Nephron progenitor cell (in vitro differentiated cells): ENCODE results near the gene BAZ2B.

Source experiments
- DNase-seq: peaks from one replicate; pipeline ENCODE4 v3.0.0; 2021
- H3K27ac Mint-ChIP-seq: 2 replicates; pipeline ENCODE4 v1.8.0; 2021; ENCODE audit warnings: mild to moderate bottlenecking, moderate library complexity, mixed read lengths
- H3K27me3 Mint-ChIP-seq: 2 replicates; pipeline ENCODE4 v1.8.0; 2021; ENCODE audit warnings: mild to moderate bottlenecking, low read depth, mixed read lengths; ENCODE audit not compliant: poor library complexity
- H3K36me3 Mint-ChIP-seq: 2 replicates; pipeline ENCODE4 v1.8.0; 2021; ENCODE audit warnings: low read depth, mixed read lengths
- H3K4me1 Mint-ChIP-seq: 2 replicates; pipeline ENCODE4 v1.8.0; 2021; ENCODE audit warnings: mixed read lengths
- H3K4me3 Mint-ChIP-seq: 2 replicates; pipeline ENCODE4 v1.8.0; 2021; ENCODE audit warnings: mild to moderate bottlenecking, moderate library complexity, mixed read lengths
- H3K9me3 Mint-ChIP-seq: 2 replicates; pipeline ENCODE4 v1.8.0; 2021; ENCODE audit warnings: mild to moderate bottlenecking, moderate library complexity, mixed read lengths
- CTCF ChIP-seq: fragments of 200-600 bp; sonication (generic); IDR thresholded peaks from 2 replicates; pipeline ENCODE4 v1.5.0; 2021; ENCODE audit warnings: antibody characterized with exemption

The BAZ2B gene

DNA sequence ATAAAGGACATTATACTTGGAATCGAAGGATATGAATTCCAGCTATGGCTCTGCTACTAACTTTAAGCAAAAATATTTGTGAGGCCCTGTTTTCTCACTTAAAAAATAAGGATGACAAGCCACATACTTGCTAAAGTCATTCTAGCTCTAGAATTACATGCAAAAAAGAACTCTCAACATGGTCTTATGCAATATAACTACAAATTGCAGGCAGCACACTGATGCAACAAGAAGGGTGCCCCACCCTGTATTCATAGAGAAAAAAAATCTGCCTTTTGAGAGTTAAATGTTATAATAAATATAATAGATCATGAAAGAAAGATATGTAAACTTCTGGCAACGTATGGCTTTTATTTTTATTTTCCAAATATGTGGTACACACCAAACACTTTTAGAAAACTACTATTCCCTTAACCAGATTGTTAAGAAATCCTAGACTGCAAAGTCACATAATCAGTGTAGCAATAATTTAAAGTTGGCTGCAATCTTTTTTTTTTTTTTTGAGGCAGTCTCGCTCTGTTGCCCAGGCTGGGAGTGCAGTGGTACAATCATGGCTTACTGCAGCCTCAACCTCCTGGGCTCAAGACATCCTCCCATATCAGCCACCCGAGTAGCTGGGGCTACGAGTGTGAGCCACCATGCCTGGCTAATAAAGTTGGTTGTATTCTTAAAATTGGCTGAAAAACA, 289.6 kb downstream of the BAZ2B start:
- H3K27me3 Mint-ChIP-seq: no peaks in the 10 kb centered on the region
- no peak for TF ChIP-seq CTCF
- no peaks in the 10 kb centered on the region for H3K9me3 Mint-ChIP-seq
- peak overlapping the region; percentile 58 for H3K27ac Mint-ChIP-seq
- no peak overlapping the region for H3K4me3 Mint-ChIP-seq
- no peaks in the 10 kb centered on the region for H3K4me1 Mint-ChIP-seq
- H3K36me3 Mint-ChIP-seq: peaks cover 61% of the 10 kb centered on the region
- DNase-seq: no peak

- Mint-ChIP-seq H3K9me3 (no peaks in the 10 kb centered on the region), H3K27ac (no peak overlapping the region), H3K36me3 (peaks cover 70% of the 10 kb centered on the region)
These were observed 293.9 kb downstream of the BAZ2B start for GRCh38 chr2:159322419-159322818.

GRCh38 chr2:159317392-159318088, 298.8 kb downstream of the BAZ2B start:
- H3K27ac Mint-ChIP-seq: no peak overlapping the region
- no peak for DNase-seq
- no peaks in the 10 kb centered on the region for H3K4me1 Mint-ChIP-seq
- no peak overlapping the region for H3K4me3 Mint-ChIP-seq
- no peak for TF ChIP-seq CTCF
- H3K27me3 Mint-ChIP-seq: no peaks in the 10 kb centered on the region
- peaks cover 80% of the 10 kb centered on the region for H3K36me3 Mint-ChIP-seq
- peaks cover 25% of the 10 kb centered on the region for H3K9me3 Mint-ChIP-seq

More at GRCh38 chr2:159322419-159322818, 293.9 kb downstream of the BAZ2B start:
- Mint-ChIP-seq H3K27me3 (no peaks in the 10 kb centered on the region), H3K4me3 (no peak overlapping the region), H3K4me1 (no peaks in the 10 kb centered on the region)
- no peak for TF ChIP-seq CTCF
- no peak for DNase-seq

- no peak for TF ChIP-seq CTCF
- H3K27me3 Mint-ChIP-seq: no peaks in the 10 kb centered on the region
- H3K27ac Mint-ChIP-seq: no peak overlapping the region
These were observed 308.4 kb downstream of the BAZ2B start for GRCh38 chr2:159307942-159308341.

GRCh38 chr2:159300586-159300985, 315.8 kb downstream of the BAZ2B start:
- Mint-ChIP-seq H3K4me3 (no peak overlapping the region), H3K36me3 (peaks cover 8% of the 10 kb centered on the region), H3K4me1 (no peaks in the 10 kb centered on the region), H3K27ac (no peak overlapping the region), H3K9me3 (peaks cover 28% of the 10 kb centered on the region), H3K27me3 (no peaks in the 10 kb centered on the region)
- no peak for DNase-seq
- no peak for TF ChIP-seq CTCF

More at GRCh38 chr2:159307942-159308341, 308.4 kb downstream of the BAZ2B start:
- no peaks in the 10 kb centered on the region for H3K4me1 Mint-ChIP-seq
- H3K36me3 Mint-ChIP-seq: peaks cover 8% of the 10 kb centered on the region
- peaks cover 24% of the 10 kb centered on the region for H3K9me3 Mint-ChIP-seq
- no peak overlapping the region for H3K4me3 Mint-ChIP-seq
- no peak for DNase-seq
